ENCODE data around the gene OARD1. TPM values are rescaled to one million over a fixed set of nuclear protein-coding genes. Genes with fewer than 3 reads are reported as not detected.

The OARD1 gene
- total RNA-seq, 1 experiment from 2014 or later: 12.1 TPM

GRCh38 chr6:41061196-41061726, 10.9 kb downstream of the OARD1 start:
- Histone ChIP-seq H3K9ac (ENCODE audit: low read length) (no peak overlapping the region), H3K9me2 (replicated peaks; ENCODE audit: low read length) (no peaks in the 10 kb centered on the region), H3F3A (ENCODE audit: low read length, unreplicated experiment) (no peaks in the 10 kb centered on the region), H3K9me3 (ENCODE audit: low read length) (no peaks in the 10 kb centered on the region), H3K36me3 (ENCODE audit: low read depth, low read length) (peaks cover 1% of the 10 kb centered on the region; the same call in 1 of the 2 replicates), H2AFZ (ENCODE audit: low read length) (no peak overlapping the region), H3K27ac (ENCODE audit: low read length) (no peak overlapping the region), H3K4me3 (ENCODE audit: low read length) (no peak overlapping the region), H4K20me1 (ENCODE audit: low read length) (no peaks in the 10 kb centered on the region), H3K4me1 (ENCODE audit: insufficient read depth, low read length) (no peaks in the 10 kb centered on the region), H3K27me3 (ENCODE audit: low read length) (no peaks in the 10 kb centered on the region), H3K79me2 (ENCODE audit: low read length) (no peaks in the 10 kb centered on the region), H3K4me2 (ENCODE audit: low read length) (no peak overlapping the region)
- intact Hi-C loops (cut with micrococcal nuclease): no loop called here
- ChIA-PET CTCF (no interaction called here), POLR2A (ENCODE audit: unreplicated experiment) (interaction anchor here (0.8 kb wide), 1 partner anchor 972 kb away, joined by 3 read pairs; no protein-coding TSS in a partner anchor)
- DNase-seq (no peak), ATAC-seq (no peak)
- no TSS peak for BruUV-seq (replicated peaks)
- TF ChIP-seq CTCF (conservative IDR thresholded peaks at IDR 0.05; ENCODE audit: low read depth, low read length) (no peak), EZH2phosphoT487 (IDR thresholded peaks at IDR 0.05; ENCODE audit: borderline replicate concordance, low read length) (no peak), EZH2 (IDR thresholded peaks at IDR 0.05; ENCODE audit: low read length, unreplicated experiment) (no peak)

- no peak overlapping the region for H3K9ac ChIP-seq (ENCODE audit: low read length)
- TF ChIP-seq CTCF (conservative IDR thresholded peaks at IDR 0.05; ENCODE audit: low read depth, low read length): no peak
- no peak for TF ChIP-seq EZH2 (IDR thresholded peaks at IDR 0.05; ENCODE audit: low read length, unreplicated experiment)
- TF ChIP-seq EZH2phosphoT487 (IDR thresholded peaks at IDR 0.05; ENCODE audit: borderline replicate concordance, low read length): no peak
- ChIA-PET POLR2A (ENCODE audit: unreplicated experiment) (no interaction called here), CTCF (no interaction called here)
- BruUV-seq (replicated peaks): no TSS peak
- DNase-seq: peak; percentile 27
- no peak for ATAC-seq
- H3K27me3 ChIP-seq (ENCODE audit: low read length): no peaks in the 10 kb centered on the region
- H3K9me3 ChIP-seq (ENCODE audit: low read length): no peaks in the 10 kb centered on the region
- H3K79me2 ChIP-seq (ENCODE audit: low read length): no peaks in the 10 kb centered on the region
- H2AFZ ChIP-seq (ENCODE audit: low read length): no peak overlapping the region
- H3K27ac ChIP-seq (ENCODE audit: low read length): no peak overlapping the region
- intact Hi-C loops (cut with micrococcal nuclease): no loop called here
- no peaks in the 10 kb centered on the region for H3K36me3 ChIP-seq (ENCODE audit: low read depth, low read length)
- no peaks in the 10 kb centered on the region for H3K9me2 ChIP-seq (replicated peaks; ENCODE audit: low read length)
- H3F3A ChIP-seq (ENCODE audit: low read length, unreplicated experiment): no peaks in the 10 kb centered on the region
- no peaks in the 10 kb centered on the region for H3K4me1 ChIP-seq (ENCODE audit: insufficient read depth, low read length)
- H4K20me1 ChIP-seq (ENCODE audit: low read length): no peaks in the 10 kb centered on the region
- H3K4me3 ChIP-seq (ENCODE audit: low read length): no peak overlapping the region
- H3K4me2 ChIP-seq (ENCODE audit: low read length): no peak overlapping the region
Observed at GRCh38 chr6:41059556-41059955, 12.6 kb downstream of the OARD1 start.

GRCh38 chr6:41058783-41059181, 13.4 kb downstream of the OARD1 start:
- DNase-seq: no peak
- H3K79me2 ChIP-seq (ENCODE audit: low read length): no peaks in the 10 kb centered on the region
- no peaks in the 10 kb centered on the region for H3K9me3 ChIP-seq (ENCODE audit: low read length)
- H3K27me3 ChIP-seq (ENCODE audit: low read length): no peaks in the 10 kb centered on the region
- ChIA-PET CTCF (interaction anchor here (0.6 kb wide), 1 partner anchor 123 kb away, joined by 4 read pairs; no protein-coding TSS in a partner anchor), POLR2A (ENCODE audit: unreplicated experiment) (no interaction called here)
- no TSS peak for BruUV-seq (replicated peaks)
- no peaks in the 10 kb centered on the region for H3K36me3 ChIP-seq (ENCODE audit: low read depth, low read length)
- TF ChIP-seq EZH2phosphoT487 (IDR thresholded peaks at IDR 0.05; ENCODE audit: borderline replicate concordance, low read length) (no peak), EZH2 (IDR thresholded peaks at IDR 0.05; ENCODE audit: low read length, unreplicated experiment) (no peak), CTCF (conservative IDR thresholded peaks at IDR 0.05; ENCODE audit: low read depth, low read length) (no peak)
- H3K4me2 ChIP-seq (ENCODE audit: low read length): no peak overlapping the region
- intact Hi-C loops (cut with micrococcal nuclease): no loop called here
- H3K27ac ChIP-seq (ENCODE audit: low read length): no peak overlapping the region
- H3K9me2 ChIP-seq (replicated peaks; ENCODE audit: low read length): no peaks in the 10 kb centered on the region
- H3K4me3 ChIP-seq (ENCODE audit: low read length): no peak overlapping the region
- H3K9ac ChIP-seq (ENCODE audit: low read length): no peak overlapping the region
- H2AFZ ChIP-seq (ENCODE audit: low read length): no peak overlapping the region
- no peaks in the 10 kb centered on the region for H4K20me1 ChIP-seq (ENCODE audit: low read length)
- H3F3A ChIP-seq (ENCODE audit: low read length, unreplicated experiment): no peaks in the 10 kb centered on the region
- no peak for ATAC-seq
- no peaks in the 10 kb centered on the region for H3K4me1 ChIP-seq (ENCODE audit: insufficient read depth, low read length)
